ENCODE results near the gene ATXN10.
A peak's percentile ranks its signal among the peaks of the same experiment; 100 is the strongest.

ATXN10 gene

GRCh38 chr22:45814198-45814597 is 142.6 kb downstream of the ATXN10 start:
- no peak for DNase-seq
- Histone ChIP-seq H2BK15ac (ENCODE audit: low read depth, poor library complexity, severe bottlenecking) (no peak overlapping the region), H3K4me1 (ENCODE audit: control insufficient read depth, insufficient read depth, low read depth, low read length) (peaks cover 12% of the 10 kb centered on the region), H3K9ac (ENCODE audit: low read length) (no peak overlapping the region), H2AFZ (ENCODE audit: low read depth, low read length) (no peak overlapping the region), H3K27me3 (ENCODE audit: control insufficient read depth in 1 of 2, insufficient read depth in 1 of 2, low read length in 2 of 2) (no peaks in the 10 kb centered on the region), H3K18ac (ENCODE audit: low read depth in 1 of 2, low read length in 2 of 2) (no peak overlapping the region), H4K91ac (ENCODE audit: low read length) (no peak overlapping the region), H3K27ac (ENCODE audit: low read length, poor library complexity, severe bottlenecking) (no peak overlapping the region), H2BK5ac (ENCODE audit: low read depth, low read length, poor library complexity, severe bottlenecking) (no peak overlapping the region), H3K4me2 (ENCODE audit: low read length, poor library complexity, severe bottlenecking) (no peak overlapping the region), H2BK12ac (ENCODE audit: low read length in 2 of 2) (no peak overlapping the region), H3K4ac (ENCODE audit: low read depth in 1 of 2, low read length in 2 of 2) (no peak overlapping the region), H4K8ac (ENCODE audit: low read length) (no peak overlapping the region), H3K14ac (ENCODE audit: low read length in 2 of 2) (no peak overlapping the region), H3K9me3 (ENCODE audit: control insufficient read depth, low read length) (no peaks in the 10 kb centered on the region), H3K79me1 (replicated peaks; ENCODE audit: low read length, poor library complexity, severe bottlenecking) (peaks cover 29% of the 10 kb centered on the region), H3K4me3 (ENCODE audit: insufficient read depth in 1 of 2, low read depth in 1 of 2, low read length in 2 of 2) (no peak overlapping the region), H3K23ac (ENCODE audit: low read length in 2 of 2) (no peak overlapping the region), H2AK5ac (ENCODE audit: low read length, severe bottlenecking) (no peak overlapping the region), H2BK120ac (ENCODE audit: low read depth, low read length) (no peak overlapping the region), H3K36me3 (ENCODE audit: control insufficient read depth in 1 of 2, insufficient read depth in 2 of 2, low read depth in 1 of 2, low read length in 2 of 2) (peaks cover 31 to 56% of the 10 kb centered on the region in 2 experiments)
- no CpG with 5 or more reads among the region's 2 CpGs for WGBS

GRCh38 chr22:45816776-45817175 is 145.1 kb downstream of the ATXN10 start:
- no peak overlapping the region for H3K4ac ChIP-seq (ENCODE audit: low read depth in 1 of 2, low read length in 2 of 2)
- H4K91ac ChIP-seq (ENCODE audit: low read length) = no peak overlapping the region
- H2BK12ac ChIP-seq (ENCODE audit: low read length in 2 of 2) = no peak overlapping the region
- no peak overlapping the region for H3K9ac ChIP-seq (ENCODE audit: low read length)
- H2BK120ac ChIP-seq (ENCODE audit: low read depth, low read length) = no peak overlapping the region
- no peak overlapping the region for H2AK5ac ChIP-seq (ENCODE audit: low read length, severe bottlenecking)
- H3K36me3 ChIP-seq (ENCODE audit: control insufficient read depth in 1 of 2, insufficient read depth in 2 of 2, low read depth in 1 of 2, low read length in 2 of 2) = peaks cover 35 to 58% of the 10 kb centered on the region in 2 experiments
- no peaks in the 10 kb centered on the region for H3K9me3 ChIP-seq (ENCODE audit: control insufficient read depth, low read length)
- no peak overlapping the region for H2BK5ac ChIP-seq (ENCODE audit: low read depth, low read length, poor library complexity, severe bottlenecking)
- H3K23ac ChIP-seq (ENCODE audit: low read length in 2 of 2) = no peak overlapping the region
- no peak overlapping the region for H3K4me2 ChIP-seq (ENCODE audit: low read length, poor library complexity, severe bottlenecking)
- H4K8ac ChIP-seq (ENCODE audit: low read length) = no peak overlapping the region
- no peak overlapping the region for H3K4me3 ChIP-seq (ENCODE audit: insufficient read depth in 1 of 2, low read depth in 1 of 2, low read length in 2 of 2)
- H3K79me1 ChIP-seq (replicated peaks; ENCODE audit: low read length, poor library complexity, severe bottlenecking) = peaks cover 40% of the 10 kb centered on the region
- H2AFZ ChIP-seq (ENCODE audit: low read depth, low read length) = no peak overlapping the region
- H2BK15ac ChIP-seq (ENCODE audit: low read depth, poor library complexity, severe bottlenecking) = no peak overlapping the region
- H3K18ac ChIP-seq (ENCODE audit: low read depth in 1 of 2, low read length in 2 of 2) = no peak overlapping the region
- no peak overlapping the region for H3K27ac ChIP-seq (ENCODE audit: low read length, poor library complexity, severe bottlenecking)
- no peak for DNase-seq
- H3K4me1 ChIP-seq (ENCODE audit: control insufficient read depth, insufficient read depth, low read depth, low read length) = peaks cover 14% of the 10 kb centered on the region
- H3K27me3 ChIP-seq (ENCODE audit: control insufficient read depth in 1 of 2, insufficient read depth in 1 of 2, low read length in 2 of 2) = no peaks in the 10 kb centered on the region
- WGBS = 96% methylated on average over 7 of the region's 8 CpGs
- H3K14ac ChIP-seq (ENCODE audit: low read length in 2 of 2) = no peak overlapping the region

- no peak overlapping the region for H2BK120ac ChIP-seq (ENCODE audit: low read depth, low read length)
- H3K18ac ChIP-seq (ENCODE audit: low read depth in 1 of 2, low read length in 2 of 2) = no peak overlapping the region
- H3K9me3 ChIP-seq (ENCODE audit: control insufficient read depth, low read length) = no peaks in the 10 kb centered on the region
- no peak overlapping the region for H2AK5ac ChIP-seq (ENCODE audit: low read length, severe bottlenecking)
- DNase-seq = peak; percentile 22
- no peak overlapping the region for H3K4ac ChIP-seq (ENCODE audit: low read depth in 1 of 2, low read length in 2 of 2)
- H3K27ac ChIP-seq (ENCODE audit: low read length, poor library complexity, severe bottlenecking) = peak overlapping the region; percentile 30
- peaks cover 37% of the 10 kb centered on the region for H3K79me1 ChIP-seq (replicated peaks; ENCODE audit: low read length, poor library complexity, severe bottlenecking)
- H3K36me3 ChIP-seq (ENCODE audit: control insufficient read depth in 1 of 2, insufficient read depth in 2 of 2, low read depth in 1 of 2, low read length in 2 of 2) = peaks cover 33 to 47% of the 10 kb centered on the region in 2 experiments
- 89% methylated on average over 6 of the region's 8 CpGs for WGBS
- H3K14ac ChIP-seq (ENCODE audit: low read length in 2 of 2) = no peak overlapping the region
- no peaks in the 10 kb centered on the region for H3K27me3 ChIP-seq (ENCODE audit: control insufficient read depth in 1 of 2, insufficient read depth in 1 of 2, low read length in 2 of 2)
- H3K9ac ChIP-seq (ENCODE audit: low read length) = no peak overlapping the region
- H2AFZ ChIP-seq (ENCODE audit: low read depth, low read length) = no peak overlapping the region
- no peak overlapping the region for H3K4me3 ChIP-seq (ENCODE audit: insufficient read depth in 1 of 2, low read depth in 1 of 2, low read length in 2 of 2)
- H2BK15ac ChIP-seq (ENCODE audit: low read depth, poor library complexity, severe bottlenecking) = no peak overlapping the region
- H4K91ac ChIP-seq (ENCODE audit: low read length) = no peak overlapping the region
- H4K8ac ChIP-seq (ENCODE audit: low read length) = no peak overlapping the region
- H3K23ac ChIP-seq (ENCODE audit: low read length in 2 of 2) = no peak overlapping the region
- H3K4me2 ChIP-seq (ENCODE audit: low read length, poor library complexity, severe bottlenecking) = no peak overlapping the region
- H2BK12ac ChIP-seq (ENCODE audit: low read length in 2 of 2) = no peak overlapping the region
- H2BK5ac ChIP-seq (ENCODE audit: low read depth, low read length, poor library complexity, severe bottlenecking) = no peak overlapping the region
- peaks cover 14% of the 10 kb centered on the region for H3K4me1 ChIP-seq (ENCODE audit: control insufficient read depth, insufficient read depth, low read depth, low read length)
Observed at GRCh38 chr22:45817745-45818423, 146.2 kb downstream of the ATXN10 start.

GRCh38 chr22:45818424-45819085 is 146.9 kb downstream of the ATXN10 start:
- Histone ChIP-seq H3K14ac (ENCODE audit: low read length in 2 of 2) (no peak overlapping the region), H2BK5ac (ENCODE audit: low read depth, low read length, poor library complexity, severe bottlenecking) (no peak overlapping the region), H3K79me1 (replicated peaks; ENCODE audit: low read length, poor library complexity, severe bottlenecking) (peaks cover 36% of the 10 kb centered on the region), H3K4ac (ENCODE audit: low read depth in 1 of 2, low read length in 2 of 2) (no peak overlapping the region), H4K8ac (ENCODE audit: low read length) (no peak overlapping the region), H3K9ac (ENCODE audit: low read length) (no peak overlapping the region), H2BK15ac (ENCODE audit: low read depth, poor library complexity, severe bottlenecking) (no peak overlapping the region), H3K18ac (ENCODE audit: low read depth in 1 of 2, low read length in 2 of 2) (no peak overlapping the region), H3K36me3 (ENCODE audit: control insufficient read depth in 1 of 2, insufficient read depth in 2 of 2, low read depth in 1 of 2, low read length in 2 of 2) (peaks cover 33 to 48% of the 10 kb centered on the region in 2 experiments), H2AK5ac (ENCODE audit: low read length, severe bottlenecking) (peak overlapping the region; percentile 3), H3K4me1 (ENCODE audit: control insufficient read depth, insufficient read depth, low read depth, low read length) (peaks cover 14% of the 10 kb centered on the region), H2AFZ (ENCODE audit: low read depth, low read length) (no peak overlapping the region), H4K91ac (ENCODE audit: low read length) (no peak overlapping the region), H2BK120ac (ENCODE audit: low read depth, low read length) (no peak overlapping the region), H2BK12ac (ENCODE audit: low read length in 2 of 2) (no peak overlapping the region), H3K9me3 (ENCODE audit: control insufficient read depth, low read length) (no peaks in the 10 kb centered on the region), H3K27ac (ENCODE audit: low read length, poor library complexity, severe bottlenecking) (peak overlapping the region; percentile 26), H3K23ac (ENCODE audit: low read length in 2 of 2) (no peak overlapping the region), H3K4me2 (ENCODE audit: low read length, poor library complexity, severe bottlenecking) (no peak overlapping the region), H3K27me3 (ENCODE audit: control insufficient read depth in 1 of 2, insufficient read depth in 1 of 2, low read length in 2 of 2) (no peaks in the 10 kb centered on the region), H3K4me3 (ENCODE audit: insufficient read depth in 1 of 2, low read depth in 1 of 2, low read length in 2 of 2) (no peak overlapping the region)
- 87% methylated on average over 13 of the region's 14 CpGs for WGBS
- no peak for DNase-seq
